HG03159 (cell line): ENCODE results near the gene SIRT1.
"Not testable (repeated sequence)": the region's sequence is repeated elsewhere in the genome, so short reads cannot be mapped to it uniquely, and the experiment has no call there.

Source experiments
- ATAC-seq: cut with Tn5 transposase; IDR thresholded peaks from one replicate; pipeline ENCODE4 v1.9.1; 2021; ENCODE audit warnings: mild to moderate bottlenecking, moderate library complexity; ENCODE audit not compliant: unreplicated experiment

SIRT1 gene

DNA sequence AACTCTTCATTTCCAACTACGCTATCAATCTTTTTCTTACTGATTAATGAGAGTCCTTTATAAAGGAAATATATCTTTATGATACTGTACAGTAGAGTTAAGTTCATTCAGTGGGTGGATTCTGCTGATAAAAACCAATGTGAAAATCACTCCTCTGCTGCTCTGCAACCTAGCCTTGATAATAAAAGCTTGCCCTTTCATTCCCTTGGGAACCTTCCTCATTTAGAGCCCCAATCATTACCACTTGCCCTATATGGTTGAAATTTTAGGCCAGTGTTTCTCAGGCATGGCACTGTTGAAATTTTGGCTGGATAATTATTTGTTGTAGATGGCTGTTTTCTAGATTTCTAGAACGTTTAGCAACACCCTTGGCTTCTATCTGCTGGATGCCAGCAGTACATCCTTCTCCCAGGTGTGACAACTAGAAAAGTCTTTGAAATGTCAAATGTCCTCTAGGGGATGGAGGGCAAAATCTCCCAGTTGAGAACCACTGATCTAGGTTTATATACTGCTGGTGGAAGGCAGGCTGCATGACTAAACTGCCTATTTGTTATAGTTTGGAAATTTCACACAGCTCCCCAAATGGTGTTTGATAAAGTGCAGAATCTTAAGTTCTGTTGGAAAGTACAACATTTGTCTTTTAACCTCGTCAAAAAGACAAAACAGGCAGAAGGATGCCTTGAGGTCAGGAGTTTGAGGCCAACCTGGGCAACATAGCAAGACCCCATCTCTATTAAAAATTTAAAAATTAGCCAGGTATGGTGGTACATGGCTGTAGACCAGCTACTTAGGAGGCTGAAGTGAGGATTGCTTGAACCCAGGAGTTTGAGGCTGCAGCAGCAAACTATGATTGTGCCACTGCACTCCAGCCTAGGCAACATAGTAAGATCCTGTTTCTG is 8.9 kb upstream of the SIRT1 start:
- ATAC-seq: no peak

DNA sequence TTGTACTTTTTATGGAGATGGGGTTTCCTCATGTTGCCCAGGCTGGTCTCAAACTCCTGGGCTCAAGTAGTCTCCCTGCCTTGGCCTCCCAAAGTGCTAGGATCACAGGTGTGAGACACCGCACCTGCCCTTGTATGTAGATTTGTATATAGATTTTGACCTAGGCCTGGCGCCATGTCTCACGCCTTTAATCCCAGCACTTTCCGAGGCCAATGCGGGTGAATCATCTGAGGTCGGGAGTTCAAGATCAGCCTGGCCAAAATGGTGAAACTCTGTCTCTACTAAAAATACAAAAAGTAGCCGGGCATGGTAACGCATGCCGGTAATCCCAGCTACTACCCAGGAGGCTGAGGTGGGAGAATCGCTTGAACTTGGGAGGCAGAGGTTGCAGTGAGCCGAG is 7.0 kb upstream of the SIRT1 start:
- ATAC-seq: not testable (repeated sequence)

DNA sequence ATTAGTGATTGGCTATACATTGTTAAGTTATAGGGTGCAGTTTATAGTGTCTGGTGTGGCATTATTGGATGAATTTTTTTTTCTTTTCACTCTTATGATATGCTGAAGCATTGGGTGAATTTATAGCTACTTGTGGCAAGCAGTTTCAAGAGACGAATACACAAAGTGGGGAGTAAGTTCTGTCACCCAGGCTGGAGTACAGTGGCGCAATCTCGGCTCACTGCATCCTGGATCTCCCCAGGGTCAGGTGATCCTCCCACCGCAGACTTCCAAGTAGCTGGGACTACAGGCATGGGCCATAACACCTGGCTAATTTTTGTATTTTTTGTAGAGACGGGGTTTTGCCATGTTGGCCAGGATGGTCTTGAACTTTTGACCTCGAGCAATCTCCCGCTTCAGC is 6.3 kb upstream of the SIRT1 start:
- ATAC-seq: no peak

DNA sequence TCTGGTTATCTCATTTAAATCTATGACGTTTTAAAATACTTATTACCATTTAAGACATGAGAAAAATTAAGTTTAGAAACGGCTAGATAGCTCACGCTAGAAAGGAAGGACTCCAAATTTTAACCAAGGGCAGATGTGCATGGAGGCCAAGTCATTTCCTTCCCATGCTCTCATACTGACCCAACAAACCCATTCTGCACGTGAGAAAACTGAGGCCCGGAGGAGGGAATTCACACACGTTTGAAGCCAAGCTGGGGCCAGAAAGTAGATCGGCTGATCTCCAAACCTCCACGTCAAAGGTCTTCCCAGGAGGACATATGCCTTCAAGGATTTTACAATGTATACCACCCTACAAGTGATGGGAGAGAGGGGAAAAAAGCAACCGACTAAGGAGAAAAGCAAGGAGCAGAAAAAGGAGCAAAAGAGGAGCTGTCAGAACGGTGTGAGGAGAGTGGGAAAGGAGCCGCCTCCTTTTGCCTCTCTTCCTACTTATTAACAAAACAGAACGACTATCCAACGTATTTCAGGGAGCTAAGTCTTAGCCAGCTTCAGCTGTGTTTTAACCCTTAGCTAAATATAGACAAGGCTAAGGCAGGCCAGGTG is 645 bp upstream of the SIRT1 start:
- no peak for ATAC-seq

DNA sequence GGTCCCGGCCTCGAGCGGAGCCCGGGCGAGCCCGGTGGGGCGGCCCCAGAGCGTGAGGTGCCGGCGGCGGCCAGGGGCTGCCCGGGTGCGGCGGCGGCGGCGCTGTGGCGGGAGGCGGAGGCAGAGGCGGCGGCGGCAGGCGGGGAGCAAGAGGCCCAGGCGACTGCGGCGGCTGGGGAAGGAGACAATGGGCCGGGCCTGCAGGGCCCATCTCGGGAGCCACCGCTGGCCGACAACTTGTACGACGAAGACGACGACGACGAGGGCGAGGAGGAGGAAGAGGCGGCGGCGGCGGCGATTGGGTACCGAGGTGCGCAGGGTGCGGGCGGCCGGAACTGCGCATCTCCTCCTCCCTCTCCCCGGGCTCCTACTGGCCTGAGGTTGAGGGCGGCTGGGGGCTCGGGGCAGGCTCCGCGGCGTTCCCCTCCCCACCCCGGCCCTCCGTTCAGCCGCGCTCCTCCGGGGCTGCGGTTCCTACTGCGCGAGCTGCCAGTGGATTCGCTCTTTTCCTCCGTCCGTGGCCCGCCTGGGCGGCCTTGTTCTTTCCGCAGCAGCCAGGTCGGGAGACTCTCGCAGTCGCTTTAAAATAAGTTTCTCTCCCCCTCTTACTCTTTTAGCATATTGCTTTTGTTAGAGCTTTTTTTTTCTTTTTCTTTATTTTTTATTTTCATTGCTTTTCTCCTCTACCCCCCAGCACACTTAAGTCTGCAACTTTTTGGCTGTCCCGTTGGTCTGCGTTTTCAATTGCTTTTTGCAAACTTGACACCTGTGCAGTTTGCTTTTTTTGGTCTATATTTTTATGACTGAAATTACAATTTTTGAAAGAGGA is 600 bp downstream of the SIRT1 start:
- ATAC-seq: peak; percentile 56

DNA sequence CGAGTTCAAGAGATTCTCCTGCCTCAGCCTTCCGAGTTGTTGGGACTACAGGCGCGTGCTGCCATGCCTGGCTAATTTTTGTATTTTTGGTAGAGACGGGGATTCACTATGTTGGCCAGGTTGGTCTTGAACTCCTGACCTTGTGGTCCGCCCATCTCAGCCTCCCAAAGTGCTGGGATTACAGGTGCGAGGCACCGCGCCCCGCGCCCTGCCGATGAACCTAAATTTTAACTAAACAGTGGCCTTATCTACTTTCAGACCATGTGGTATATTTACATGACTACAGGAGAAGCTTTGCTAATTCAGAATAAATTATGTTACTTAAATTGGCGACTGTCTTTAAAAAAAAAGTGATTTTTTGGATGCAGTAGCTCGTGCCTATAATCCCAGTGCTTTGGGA is 9.2 kb downstream of the SIRT1 start:
- ATAC-seq: no peak

DNA sequence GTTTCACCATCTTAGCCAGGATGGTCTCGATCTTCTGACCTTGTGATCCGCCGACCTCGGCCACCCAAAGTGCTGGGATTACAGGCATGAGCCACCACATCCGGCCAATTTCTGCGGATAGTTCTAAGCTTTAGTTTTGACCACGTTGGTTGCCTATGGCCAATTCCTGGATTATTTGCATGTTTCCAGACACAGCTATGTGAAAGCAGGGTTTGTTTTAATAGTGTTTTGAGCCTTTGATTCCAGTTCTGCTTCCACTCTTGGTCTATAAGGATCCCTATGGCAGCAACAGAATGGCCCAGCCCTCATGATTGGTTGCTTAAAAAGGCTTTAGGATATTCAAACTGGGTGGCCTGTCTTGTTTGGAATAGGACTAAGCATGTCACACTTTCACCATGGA is 19.1 kb downstream of the SIRT1 start:
- ATAC-seq: no peak

DNA sequence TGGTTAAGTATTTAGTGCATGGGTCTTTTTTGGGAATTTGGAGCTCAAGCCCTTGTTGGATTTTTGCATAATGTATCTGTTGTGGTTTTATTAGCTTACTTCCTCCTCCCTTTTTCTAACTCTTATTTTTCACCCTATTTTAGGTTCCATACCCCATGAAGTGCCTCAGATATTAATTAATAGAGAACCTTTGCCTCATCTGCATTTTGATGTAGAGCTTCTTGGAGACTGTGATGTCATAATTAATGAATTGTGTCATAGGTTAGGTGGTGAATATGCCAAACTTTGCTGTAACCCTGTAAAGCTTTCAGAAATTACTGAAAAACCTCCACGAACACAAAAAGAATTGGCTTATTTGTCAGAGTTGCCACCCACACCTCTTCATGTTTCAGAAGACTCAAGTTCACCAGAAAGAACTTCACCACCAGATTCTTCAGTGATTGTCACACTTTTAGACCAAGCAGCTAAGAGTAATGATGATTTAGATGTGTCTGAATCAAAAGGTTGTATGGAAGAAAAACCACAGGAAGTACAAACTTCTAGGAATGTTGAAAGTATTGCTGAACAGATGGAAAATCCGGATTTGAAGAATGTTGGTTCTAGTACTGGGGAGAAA is 28.0 kb downstream of the SIRT1 start:
- ATAC-seq: no peak

DNA sequence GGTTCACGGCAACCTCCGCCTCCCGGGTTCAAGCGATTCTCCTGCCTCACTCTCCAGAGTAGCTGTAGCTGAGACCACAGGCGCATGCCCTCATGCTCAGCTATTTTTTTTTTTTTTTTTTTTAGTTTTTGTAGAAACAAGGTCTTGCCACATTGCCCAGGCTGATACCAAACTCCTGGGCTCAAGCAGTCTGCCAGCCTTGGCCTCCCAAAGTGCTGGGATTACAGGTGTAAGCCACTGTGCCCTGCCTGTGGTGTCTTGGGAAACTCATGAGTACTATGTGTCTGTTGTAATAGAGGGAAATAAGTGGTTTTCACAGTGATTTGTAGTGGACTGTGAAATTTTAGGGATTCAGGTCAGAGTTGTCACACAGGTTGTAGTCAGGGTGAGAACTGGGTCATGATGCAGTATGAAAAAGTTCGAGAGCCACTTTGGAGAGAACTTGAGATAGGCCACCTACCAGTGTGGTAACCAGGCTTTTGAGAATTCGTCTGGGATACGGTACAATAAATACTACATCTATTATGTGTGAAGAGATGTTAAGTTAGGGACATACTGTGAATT is 30.4 kb downstream of the SIRT1 start:
- ATAC-seq: no peak

DNA sequence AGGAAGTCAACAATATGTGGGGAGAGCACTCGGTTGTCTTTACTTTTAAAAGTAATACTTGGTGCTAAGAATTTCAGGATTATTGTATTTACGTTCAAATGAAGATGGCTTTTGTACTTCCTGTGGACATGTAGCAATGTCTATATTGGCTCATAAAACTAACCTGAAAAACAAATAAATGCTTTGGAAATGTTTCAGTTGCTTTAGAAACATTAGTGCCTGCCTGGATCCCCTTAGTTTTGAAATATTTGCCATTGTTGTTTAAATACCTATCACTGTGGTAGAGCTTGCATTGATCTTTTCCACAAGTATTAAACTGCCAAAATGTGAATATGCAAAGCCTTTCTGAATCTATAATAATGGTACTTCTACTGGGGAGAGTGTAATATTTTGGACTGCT is 32.7 kb downstream of the SIRT1 start:
- ATAC-seq: no peak

DNA sequence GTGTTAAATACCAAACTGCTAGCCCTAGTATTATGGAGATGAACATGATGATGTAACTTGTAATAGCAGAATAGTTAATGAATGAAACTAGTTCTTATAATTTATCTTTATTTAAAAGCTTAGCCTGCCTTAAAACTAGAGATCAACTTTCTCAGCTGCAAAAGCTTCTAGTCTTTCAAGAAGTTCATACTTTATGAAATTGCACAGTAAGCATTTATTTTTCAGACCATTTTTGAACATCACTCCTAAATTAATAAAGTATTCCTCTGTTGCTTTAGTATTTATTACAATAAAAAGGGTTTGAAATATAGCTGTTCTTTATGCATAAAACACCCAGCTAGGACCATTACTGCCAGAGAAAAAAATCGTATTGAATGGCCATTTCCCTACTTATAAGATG is 33.2 kb downstream of the SIRT1 start:
- no peak for ATAC-seq

DNA sequence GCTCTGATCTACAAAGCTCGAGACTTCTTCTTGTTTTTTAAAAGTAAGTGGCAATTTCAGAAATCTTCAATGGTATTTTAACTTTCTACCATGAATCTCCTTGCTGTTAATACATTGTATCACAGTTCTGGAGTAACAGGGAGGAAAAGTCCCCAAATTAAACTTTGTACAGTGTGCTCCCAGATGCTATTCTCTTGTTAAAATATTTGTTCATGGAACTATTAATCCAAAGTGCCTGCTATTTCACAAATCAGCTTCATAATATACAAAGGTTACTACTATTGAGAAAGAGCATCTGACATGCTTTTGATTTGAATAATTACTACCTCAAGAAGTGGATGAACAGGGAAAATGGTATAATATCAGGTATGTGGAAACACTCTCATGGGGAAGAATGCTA is 36.6 kb downstream of the SIRT1 start:
- ATAC-seq: no peak

DNA sequence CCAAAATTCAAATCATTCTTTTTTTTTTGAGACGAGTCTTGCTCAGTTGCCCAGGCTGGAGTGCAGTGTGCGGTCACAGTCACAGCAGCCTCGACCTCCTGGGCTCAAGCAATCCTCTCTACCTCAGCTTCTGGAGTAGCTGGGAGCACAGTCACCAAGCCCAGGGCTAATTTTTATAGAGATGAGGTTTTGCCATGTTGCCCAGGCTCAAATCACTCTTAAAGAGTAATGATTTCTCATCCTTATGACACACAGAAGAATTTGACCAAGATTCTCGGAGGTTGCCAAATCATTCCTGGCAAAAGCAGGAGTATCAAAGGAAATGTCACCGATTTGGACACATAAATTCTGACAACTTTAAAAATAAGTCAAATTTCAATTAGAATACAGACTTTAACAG is 39.1 kb downstream of the SIRT1 start:
- no peak for ATAC-seq

DNA sequence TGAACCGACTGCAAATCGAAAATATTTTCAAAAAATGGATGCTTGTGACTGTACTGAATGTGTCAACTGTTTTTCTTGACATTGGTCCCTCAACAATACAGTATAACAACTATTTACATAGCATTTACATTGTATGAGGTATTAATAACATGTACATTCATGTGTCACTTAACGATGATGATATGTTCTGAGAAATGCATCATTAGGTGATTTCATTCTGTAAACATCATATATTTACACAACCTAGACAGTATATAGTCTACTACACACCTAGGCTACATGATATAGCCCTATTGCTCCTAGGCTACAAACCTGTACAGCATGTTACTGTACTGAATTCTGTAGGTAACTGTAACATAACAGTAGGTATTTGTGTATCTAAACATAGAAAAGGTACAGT is 39.7 kb downstream of the SIRT1 start:
- no peak for ATAC-seq

DNA sequence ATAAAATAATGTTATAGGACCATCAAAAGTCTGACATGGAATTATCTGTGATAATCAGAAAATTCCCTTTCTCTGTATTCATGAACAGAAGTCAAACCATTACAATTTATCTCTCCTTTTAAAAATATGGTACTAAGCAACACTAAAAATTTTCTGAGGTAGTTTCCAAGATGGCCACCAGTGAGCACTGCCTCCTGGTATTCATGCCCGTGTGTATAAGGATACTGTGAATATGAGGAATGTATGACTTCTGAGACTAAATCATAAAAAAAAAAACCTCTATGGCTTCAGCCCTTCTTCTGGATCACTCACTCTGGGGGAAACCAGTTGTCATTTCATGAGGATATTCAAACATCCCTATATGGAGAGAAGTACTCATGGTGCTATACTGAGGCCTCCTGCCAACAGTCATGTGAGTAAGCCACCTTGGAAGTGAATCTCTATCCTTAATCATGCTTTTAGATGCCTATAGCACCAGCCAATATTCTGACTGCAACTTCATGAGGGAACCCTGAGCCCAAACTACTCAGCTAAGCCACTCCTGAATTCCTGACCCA is 41.1 kb downstream of the SIRT1 start:
- ATAC-seq: no peak

DNA sequence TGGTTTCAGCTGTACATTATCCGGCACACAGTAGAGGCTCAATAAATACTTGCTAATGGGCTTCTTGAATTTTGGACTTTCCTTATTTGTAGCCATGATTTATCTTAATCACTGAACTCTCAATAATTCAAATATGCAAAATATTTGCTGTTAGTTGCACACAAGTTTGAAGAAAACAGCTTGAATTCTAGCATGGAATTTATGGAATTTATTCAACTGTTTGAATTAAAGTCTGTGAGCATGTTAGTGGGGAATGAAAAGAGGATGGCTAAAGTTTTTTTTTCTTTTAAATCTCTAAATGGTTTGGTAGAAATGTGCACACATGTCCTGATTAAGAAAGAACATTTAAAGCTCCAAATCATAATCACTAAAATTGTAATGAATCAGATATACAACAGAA is 42.5 kb downstream of the SIRT1 start:
- ATAC-seq: no peak

DNA sequence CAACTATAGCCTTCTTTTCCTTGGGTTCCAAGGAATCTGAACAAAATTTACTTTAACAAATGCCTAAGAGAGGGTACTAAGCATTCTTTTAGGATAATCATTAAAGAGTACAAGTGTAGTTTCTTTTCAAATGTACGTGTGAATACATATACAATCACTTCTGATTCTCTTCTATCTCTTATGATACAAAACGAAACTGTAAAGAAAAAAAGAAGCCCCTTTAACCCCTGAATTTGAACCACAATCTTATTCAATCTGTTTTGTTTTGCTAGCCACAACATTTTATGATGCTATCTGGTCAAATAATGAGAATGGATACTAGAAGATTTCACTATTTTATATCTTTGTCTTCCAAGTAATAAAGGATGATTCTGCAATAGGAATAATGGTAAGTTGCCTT is 48.7 kb downstream of the SIRT1 start:
- ATAC-seq: no peak

DNA sequence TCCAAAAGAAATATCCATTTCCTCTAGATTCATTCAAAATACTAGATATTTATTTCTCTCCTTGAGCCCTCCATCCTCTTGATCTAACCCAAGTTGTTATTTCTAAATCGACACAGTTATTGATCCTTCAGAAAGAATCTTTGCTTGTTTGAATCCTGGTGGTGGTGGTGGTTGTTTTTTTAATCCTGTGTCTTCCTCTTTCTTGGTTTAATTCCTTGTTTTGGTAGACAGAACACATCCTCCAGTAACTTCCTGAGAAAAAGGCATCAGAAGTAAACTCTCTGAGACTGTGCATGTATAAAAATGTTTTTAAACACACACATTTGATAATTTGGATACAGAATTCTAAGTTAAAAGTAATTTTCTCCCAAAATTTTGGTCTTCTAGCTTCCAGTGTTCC is 49.9 kb downstream of the SIRT1 start:
- ATAC-seq: no peak

DNA sequence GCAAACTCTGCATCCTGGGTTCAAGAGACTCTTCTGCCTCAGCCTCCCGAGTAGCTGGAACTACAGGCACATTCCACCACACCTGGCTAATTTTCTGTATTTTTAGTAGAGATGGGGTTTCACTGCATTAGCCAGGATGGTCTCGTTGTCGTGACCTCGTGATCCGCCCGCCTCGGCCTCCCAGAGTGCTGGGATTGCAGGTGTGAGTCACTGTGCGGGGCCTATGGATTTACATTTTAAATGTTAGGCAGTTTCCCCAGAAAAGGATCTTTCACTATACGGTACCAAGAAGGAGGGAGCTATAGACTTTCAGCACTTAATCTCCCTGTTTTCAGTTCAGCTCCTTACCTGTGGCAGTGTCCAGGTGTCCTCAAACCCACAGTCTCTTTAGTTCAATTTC is 50.8 kb downstream of the SIRT1 start:
- no peak for ATAC-seq

DNA sequence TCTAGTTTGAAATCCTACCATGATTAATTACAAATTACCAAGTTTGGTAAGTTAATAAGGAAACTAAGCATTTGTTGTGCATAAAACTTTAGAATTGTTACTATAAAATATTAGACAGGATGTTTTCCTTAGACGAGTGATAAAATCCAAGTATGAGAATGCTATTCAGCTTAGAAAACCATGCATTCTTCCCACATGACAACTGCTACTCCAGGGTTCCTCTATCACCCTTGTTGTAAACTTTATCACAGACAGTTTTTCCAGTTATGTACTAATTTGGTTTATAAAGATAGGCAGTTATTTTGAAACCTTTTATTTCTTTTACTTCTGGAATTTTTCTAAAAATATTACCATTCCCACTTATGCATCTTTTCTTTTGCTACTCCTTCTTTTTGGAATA is 52.0 kb downstream of the SIRT1 start:
- no peak for ATAC-seq

DNA sequence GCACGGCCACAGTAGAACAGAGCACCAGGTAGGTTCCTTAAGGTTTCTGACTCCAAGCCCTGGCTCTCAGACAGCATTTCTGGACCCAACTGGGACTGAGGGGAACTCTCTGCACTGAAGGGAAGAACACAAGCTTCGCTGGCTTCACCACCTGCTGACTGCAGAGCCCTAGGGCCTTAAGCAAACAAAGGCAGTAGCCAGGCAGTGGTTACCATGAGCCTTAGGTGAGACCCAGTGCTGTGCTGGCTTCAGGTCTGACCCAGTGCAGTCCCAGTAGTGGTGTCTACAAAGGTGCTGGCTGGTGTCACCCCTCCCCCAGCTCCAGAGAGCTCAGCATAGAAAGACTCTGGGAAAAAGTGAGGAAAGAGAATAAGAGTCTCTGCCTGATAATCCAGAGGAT is 59.5 kb downstream of the SIRT1 start:
- ATAC-seq: no peak
